Hepatocyte (in vitro differentiated cells): ENCODE results near the gene NAP1L5.

Experiments used
- EZH2 ChIP-seq: fragments of 200-600 bp; sonication (generic); IDR thresholded peaks from 2 replicates; pipeline ENCODE4 v1.6.1; 2016; ENCODE audit warnings: antibody characterized with exemption, mild to moderate bottlenecking, borderline replicate concordance
- EZH2phosphoT487 ChIP-seq: fragments of 200-600 bp; sonication (generic); IDR thresholded peaks from one replicate; pipeline ENCODE4 v1.6.1; 2018; ENCODE audit warnings: antibody characterized with exemption, mild to moderate bottlenecking, low read depth, moderate library complexity; ENCODE audit not compliant: unreplicated experiment, severe bottlenecking
- TF ChIP-seq, protein P1 (sequence below): fragments of 200-600 bp; sonication (generic); IDR thresholded peaks from 2 replicates; pipeline ENCODE4 v1.5.1; 2016; ENCODE audit warnings: antibody characterized with exemption, mild to moderate bottlenecking; ENCODE audit not compliant: poor library complexity

DNA sequence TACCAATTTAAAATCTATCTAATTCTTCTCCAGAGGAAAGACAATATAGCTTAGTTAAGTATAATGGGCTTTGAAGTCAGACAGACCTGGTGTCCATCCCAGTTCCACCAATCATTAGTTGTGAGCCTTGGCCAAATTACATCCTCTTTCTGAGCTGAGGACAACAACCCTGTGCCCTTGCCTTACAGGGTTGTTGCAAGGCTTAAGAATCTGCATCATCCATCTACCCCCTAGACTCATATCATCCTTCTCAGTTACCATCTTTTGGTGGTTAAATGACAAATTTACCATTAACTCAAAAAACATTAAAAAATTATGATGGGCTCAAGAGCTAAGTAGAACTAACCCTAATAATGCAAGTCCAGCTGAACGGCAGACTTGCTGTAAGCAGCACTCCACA, 51.6 kb downstream of the NAP1L5 start:
- TF ChIP-seq, protein P1, sequence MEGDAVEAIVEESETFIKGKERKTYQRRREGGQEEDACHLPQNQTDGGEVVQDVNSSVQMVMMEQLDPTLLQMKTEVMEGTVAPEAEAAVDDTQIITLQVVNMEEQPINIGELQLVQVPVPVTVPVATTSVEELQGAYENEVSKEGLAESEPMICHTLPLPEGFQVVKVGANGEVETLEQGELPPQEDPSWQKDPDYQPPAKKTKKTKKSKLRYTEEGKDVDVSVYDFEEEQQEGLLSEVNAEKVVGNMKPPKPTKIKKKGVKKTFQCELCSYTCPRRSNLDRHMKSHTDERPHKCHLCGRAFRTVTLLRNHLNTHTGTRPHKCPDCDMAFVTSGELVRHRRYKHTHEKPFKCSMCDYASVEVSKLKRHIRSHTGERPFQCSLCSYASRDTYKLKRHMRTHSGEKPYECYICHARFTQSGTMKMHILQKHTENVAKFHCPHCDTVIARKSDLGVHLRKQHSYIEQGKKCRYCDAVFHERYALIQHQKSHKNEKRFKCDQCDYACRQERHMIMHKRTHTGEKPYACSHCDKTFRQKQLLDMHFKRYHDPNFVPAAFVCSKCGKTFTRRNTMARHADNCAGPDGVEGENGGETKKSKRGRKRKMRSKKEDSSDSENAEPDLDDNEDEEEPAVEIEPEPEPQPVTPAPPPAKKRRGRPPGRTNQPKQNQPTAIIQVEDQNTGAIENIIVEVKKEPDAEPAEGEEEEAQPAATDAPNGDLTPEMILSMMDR, result no peak
- TF ChIP-seq EZH2, result no peak
- TF ChIP-seq EZH2phosphoT487, result no peak
